Astrocyte (in vitro differentiated cells and primary cell): ENCODE data around the gene PYCARD.

Experiments used
- EZH2 ChIP-seq: IDR thresholded peaks from 2 replicates; pipeline ENCODE4 v1.6.1; 2012; ENCODE audit warnings: mild to moderate bottlenecking, low read length, inconsistent platforms; ENCODE audit not compliant: insufficient read depth
- TF ChIP-seq, protein P1 (sequence below): IDR thresholded peaks from 2 replicates; pipeline ENCODE4 v1.5.1; 2011; ENCODE audit warnings: low read depth, mild to moderate bottlenecking, inconsistent platforms, low read length, moderate library complexity; ENCODE audit not compliant: insufficient read depth

DNA sequence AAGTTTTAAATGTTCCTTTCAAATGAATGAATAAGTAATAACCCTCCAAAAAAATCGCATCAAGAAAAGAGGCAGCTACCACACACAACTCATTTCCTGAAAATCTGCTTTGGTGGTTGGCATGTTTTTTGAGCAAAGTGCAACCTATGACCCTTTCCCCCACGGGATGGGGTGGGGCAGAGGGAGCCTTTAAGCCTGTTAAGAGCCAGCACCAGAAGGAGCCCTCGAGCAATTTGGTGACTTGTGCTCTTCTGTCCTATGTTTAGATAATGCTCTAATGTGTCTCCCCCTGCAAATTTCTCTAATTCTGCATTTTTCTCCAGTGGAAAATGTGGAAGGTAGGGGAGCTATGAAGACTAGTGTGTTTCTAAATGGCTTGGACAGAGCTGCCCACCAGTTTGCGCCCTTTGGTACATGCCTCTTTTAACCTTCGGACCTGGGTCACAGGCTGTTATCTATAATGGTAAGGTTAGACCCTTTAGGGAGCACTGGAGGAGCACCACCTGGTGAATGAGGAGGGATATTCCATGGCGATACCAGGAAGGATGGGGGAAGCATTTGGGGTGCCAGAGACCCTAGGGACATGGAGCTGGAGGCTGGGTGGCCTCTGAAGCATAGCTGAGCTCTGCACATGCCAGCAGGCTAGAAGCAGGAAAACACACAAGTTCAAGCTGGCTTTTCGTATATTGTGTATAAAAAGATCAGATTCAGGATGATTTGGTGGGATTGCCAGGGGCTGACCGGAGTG is 1.6 kb downstream of the PYCARD start:
- TF ChIP-seq, protein P1, sequence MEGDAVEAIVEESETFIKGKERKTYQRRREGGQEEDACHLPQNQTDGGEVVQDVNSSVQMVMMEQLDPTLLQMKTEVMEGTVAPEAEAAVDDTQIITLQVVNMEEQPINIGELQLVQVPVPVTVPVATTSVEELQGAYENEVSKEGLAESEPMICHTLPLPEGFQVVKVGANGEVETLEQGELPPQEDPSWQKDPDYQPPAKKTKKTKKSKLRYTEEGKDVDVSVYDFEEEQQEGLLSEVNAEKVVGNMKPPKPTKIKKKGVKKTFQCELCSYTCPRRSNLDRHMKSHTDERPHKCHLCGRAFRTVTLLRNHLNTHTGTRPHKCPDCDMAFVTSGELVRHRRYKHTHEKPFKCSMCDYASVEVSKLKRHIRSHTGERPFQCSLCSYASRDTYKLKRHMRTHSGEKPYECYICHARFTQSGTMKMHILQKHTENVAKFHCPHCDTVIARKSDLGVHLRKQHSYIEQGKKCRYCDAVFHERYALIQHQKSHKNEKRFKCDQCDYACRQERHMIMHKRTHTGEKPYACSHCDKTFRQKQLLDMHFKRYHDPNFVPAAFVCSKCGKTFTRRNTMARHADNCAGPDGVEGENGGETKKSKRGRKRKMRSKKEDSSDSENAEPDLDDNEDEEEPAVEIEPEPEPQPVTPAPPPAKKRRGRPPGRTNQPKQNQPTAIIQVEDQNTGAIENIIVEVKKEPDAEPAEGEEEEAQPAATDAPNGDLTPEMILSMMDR, result no peak
- no peak for TF ChIP-seq EZH2
